AG10803 (cell line): Measurements from ENCODE around the gene ANLN.
"Not testable (repeated sequence)": the region's sequence is repeated elsewhere in the genome, so short reads cannot be mapped to it uniquely, and the experiment has no call there.

Source experiments
- DNase-seq: peaks from one replicate; pipeline ENCODE4 v3.0.0; 2010; ENCODE audit warnings: low read depth
- H3K4me3 ChIP-seq: 2 replicates; pipeline ENCODE4 v1.5.1; 2011; ENCODE audit warnings: mild to moderate bottlenecking, low read length, control low read depth
- TF ChIP-seq, protein P1 (sequence below): conservative IDR thresholded peaks from 2 replicates; pipeline ENCODE4 v1.5.1; 2011; ENCODE audit warnings: mild to moderate bottlenecking, low read length, control low read depth, inconsistent platforms

Gene ANLN

DNA sequence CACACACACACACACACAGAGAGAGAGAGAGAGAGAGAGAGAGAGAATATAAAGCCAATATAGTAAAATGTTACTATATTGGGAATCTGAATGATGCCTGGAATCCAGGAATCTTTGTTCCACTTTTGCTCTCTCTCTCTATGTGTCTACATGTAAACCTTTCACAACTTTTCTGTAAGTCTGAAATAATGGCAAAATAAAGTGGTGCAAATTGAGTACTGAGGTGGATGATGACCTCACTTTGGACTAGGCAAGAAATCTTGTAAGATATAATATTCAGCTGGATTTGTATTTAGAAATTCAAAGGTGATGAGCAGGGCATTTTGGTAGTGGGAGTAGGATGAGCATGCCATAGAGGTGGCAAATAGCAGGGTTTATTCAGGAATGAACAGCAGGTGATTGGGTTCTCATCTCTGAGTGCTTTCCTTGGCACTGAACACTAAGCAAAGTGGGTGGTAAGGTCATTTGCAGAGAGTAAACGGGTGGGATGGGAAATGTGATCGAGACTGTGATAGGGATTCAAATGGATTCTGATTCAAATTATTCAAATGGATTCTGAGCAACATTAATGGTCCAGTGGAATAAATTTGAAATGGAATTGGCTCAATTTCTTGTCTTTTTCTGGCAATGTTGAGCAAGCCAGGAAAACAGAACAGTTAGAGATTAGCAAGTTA lies 9.7 kb upstream of the ANLN start:
- DNase-seq: no peak
- H3K4me3 ChIP-seq: no peak overlapping the region
- TF ChIP-seq, protein P1, sequence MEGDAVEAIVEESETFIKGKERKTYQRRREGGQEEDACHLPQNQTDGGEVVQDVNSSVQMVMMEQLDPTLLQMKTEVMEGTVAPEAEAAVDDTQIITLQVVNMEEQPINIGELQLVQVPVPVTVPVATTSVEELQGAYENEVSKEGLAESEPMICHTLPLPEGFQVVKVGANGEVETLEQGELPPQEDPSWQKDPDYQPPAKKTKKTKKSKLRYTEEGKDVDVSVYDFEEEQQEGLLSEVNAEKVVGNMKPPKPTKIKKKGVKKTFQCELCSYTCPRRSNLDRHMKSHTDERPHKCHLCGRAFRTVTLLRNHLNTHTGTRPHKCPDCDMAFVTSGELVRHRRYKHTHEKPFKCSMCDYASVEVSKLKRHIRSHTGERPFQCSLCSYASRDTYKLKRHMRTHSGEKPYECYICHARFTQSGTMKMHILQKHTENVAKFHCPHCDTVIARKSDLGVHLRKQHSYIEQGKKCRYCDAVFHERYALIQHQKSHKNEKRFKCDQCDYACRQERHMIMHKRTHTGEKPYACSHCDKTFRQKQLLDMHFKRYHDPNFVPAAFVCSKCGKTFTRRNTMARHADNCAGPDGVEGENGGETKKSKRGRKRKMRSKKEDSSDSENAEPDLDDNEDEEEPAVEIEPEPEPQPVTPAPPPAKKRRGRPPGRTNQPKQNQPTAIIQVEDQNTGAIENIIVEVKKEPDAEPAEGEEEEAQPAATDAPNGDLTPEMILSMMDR: no peak

DNA sequence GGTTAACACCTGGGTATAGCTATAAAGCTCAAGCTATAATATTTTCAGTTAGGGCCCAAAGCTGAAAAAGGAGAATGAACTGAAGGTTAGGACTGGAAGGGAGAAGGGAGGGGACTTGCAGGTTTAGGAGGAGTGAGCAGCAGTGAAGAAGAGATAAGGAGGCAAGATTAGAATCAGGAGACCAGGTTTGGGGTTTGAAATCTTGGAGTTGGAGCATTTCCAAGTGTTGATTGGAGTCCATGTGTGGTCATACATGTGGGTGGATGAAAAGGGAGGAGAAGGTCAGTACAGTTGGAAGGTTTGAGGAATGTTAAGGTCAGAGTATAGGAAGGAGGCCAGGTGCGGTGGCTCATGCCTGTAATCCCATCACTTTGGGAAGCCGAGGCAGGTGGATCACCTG lies 8.6 kb upstream of the ANLN start:
- DNase-seq: no peak
- H3K4me3 ChIP-seq: no peak overlapping the region
- TF ChIP-seq, protein P1: no peak

DNA sequence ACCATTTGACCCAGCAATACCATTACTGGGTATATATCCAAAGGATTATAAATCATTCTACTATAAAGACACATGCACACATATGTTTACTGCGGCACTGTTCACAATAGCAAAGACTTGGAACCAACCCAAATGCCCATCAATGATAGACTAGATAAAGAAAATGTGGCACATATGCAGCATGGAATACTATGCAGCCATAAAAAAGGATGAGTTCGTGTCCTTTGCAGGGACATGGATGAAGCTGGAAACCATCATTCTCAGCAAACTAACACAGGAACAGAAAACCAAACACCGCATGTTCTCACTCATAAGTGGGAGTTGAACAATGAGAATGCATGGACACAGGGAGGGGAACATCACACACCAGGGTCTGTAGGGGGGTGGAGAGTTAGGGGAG lies 6.4 kb upstream of the ANLN start:
- not testable (repeated sequence) for DNase-seq, H3K4me3 ChIP-seq

- H3K4me3 ChIP-seq, DNase-seq: not testable (repeated sequence)
Observed at GRCh38 chr7:36385646-36386045, 4.0 kb upstream of the ANLN start.

GRCh38 chr7:36387435-36388231 lies 2.0 kb upstream of the ANLN start:
- TF ChIP-seq, protein P1: no peak
- DNase-seq: no peak
- no peak overlapping the region for H3K4me3 ChIP-seq

- TF ChIP-seq, protein P1: no peak
- DNase-seq: no peak
- no peak overlapping the region for H3K4me3 ChIP-seq
Observed at GRCh38 chr7:36388423-36388822, 1.2 kb upstream of the ANLN start.

DNA sequence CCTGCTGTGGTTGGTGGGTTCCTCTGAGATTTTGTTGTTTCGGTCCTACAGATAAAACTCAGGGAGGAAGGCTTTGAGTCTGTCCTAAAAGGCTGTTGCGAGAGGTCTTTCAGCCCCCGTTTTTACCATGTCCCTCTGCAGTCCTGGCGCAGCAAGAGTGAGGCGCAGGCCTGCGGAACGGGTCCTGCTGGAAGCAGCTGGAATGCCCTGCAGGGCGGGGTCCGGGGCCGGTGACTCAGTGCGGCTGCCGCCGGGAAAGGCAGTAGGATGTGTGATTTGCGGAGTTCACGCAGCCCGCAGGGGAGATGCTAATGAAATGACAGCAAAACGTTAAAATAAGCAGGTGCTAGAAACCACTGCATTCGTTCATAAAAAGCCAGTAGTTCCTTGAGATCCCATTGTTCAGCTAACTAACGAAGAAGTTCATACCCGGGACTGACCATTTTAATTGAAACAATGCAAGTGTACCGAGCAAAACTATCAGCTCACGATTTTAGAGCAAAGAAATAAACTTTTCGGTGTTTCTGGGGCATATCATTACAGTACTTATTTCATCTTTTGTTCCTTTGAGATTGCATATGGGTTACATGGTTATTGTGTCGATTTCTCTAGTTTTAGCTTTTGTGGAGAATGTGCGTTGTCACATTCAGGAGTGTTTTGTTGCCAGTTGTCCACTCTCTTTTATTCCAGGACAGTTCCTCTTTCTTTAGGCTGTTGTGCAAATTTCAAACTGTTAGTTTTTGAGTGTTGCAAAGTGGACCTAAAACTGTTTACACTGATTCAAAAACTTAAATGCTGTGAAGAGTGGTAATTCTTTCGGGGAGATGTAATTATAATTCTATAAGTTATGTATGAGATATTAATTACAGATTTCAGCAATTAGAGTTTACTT lies 783 bp downstream of the ANLN start:
- H3K4me3 ChIP-seq: peak overlapping the region; percentile 89
- peak; percentile 81 for DNase-seq
- TF ChIP-seq, protein P1: no peak
